Vagina (tissue), 2 donors: Measurements from ENCODE around the gene SPECC1. TPM values are rescaled to one million over a fixed set of nuclear protein-coding genes. Genes with fewer than 3 reads are reported as not detected.
"Not testable (repeated sequence)": the region's sequence is repeated elsewhere in the genome, so short reads cannot be mapped to it uniquely, and the experiment has no call there.

Experiments
- DNase-seq, 2 donors: peaks; one replicate each; pipeline ENCODE4 v3.0.0-alpha.2; 2017; ENCODE audit errors: extremely low spot score in 2 of 2
- H3K27ac ChIP-seq: fragments of 200-600 bp; sonication (generic); one replicate; pipeline ENCODE4 v1.5.1; 2019
- H3K27me3 ChIP-seq: fragments of 200-600 bp; sonication (generic); one replicate; pipeline ENCODE4 v1.5.1; 2019
- H3K36me3 ChIP-seq, 2 donors: fragments of 200-600 bp; sonication (generic); one replicate each; pipeline ENCODE4 v1.5.1; 2017 to 2019
- H3K4me1 ChIP-seq: fragments of 200-600 bp; sonication (generic); one replicate; pipeline ENCODE4 v1.5.1; 2019
- H3K4me3 ChIP-seq, 2 donors: fragments of 200-600 bp; sonication (generic); 1 replicate in 1 of 2; 2 replicates in 1 of 2; pipeline ENCODE4 v1.5.1; 2016 to 2019
- H3K9me3 ChIP-seq: fragments of 200-600 bp; sonication (generic); one replicate; pipeline ENCODE4 v1.5.1; 2019
- CTCF ChIP-seq, 3 experiments: fragments of 450-650 bp in 2 of 3; fragments of 200-600 bp in 1 of 3; sonication (generic) in 1 of 3; IDR thresholded peaks; one replicate each; pipeline ENCODE4 v1.5.1; 2017 to 2019; ENCODE audit warnings: antibody characterized with exemption in 3 of 3, mild to moderate bottlenecking in 2 of 3, moderate library complexity in 2 of 3
- POLR2A ChIP-seq, 2 donors: fragments of 450-650 bp; IDR thresholded peaks; one replicate each; pipeline ENCODE4 v1.6.1; 2017; ENCODE audit warnings: antibody characterized with exemption in 2 of 2, mild to moderate bottlenecking in 2 of 2, moderate library complexity in 2 of 2
- POLR2AphosphoS5 ChIP-seq, 2 donors: sonication (generic); formaldehyde crosslinking; IDR thresholded peaks; one replicate each; pipeline ENCODE4 v1.9.0; 2017; ENCODE audit warnings: antibody characterized with exemption in 2 of 2, mild to moderate bottlenecking in 2 of 2, low read depth in 1 of 2; ENCODE audit not compliant: insufficient read depth in 1 of 2
- intact Hi-C: fragments of 100-400 bp; cut with DNase I; formaldehyde crosslinking; loops from one replicate; pipeline ENCODE4 v1.15.1; 2023
- small RNA-seq: library from RNA; depleted of rRNA; stranded (forward); fragments of <200 nt; gene quantifications from one replicate; pipeline ENCODE3, GENCODE V24; 2016
- total RNA-seq: library from RNA; depleted of rRNA; stranded (reverse); fragments of >200 nt; gene quantifications from one replicate; pipeline ENCODE4 v1.2.3, GENCODE V29; 2016

SPECC1 gene
- total RNA-seq, 1 donor from 2014 or later, result 25.3 TPM

- peaks cover 7% of the 10 kb centered on the region for H3K4me1 ChIP-seq
- no peak overlapping the region for H3K27ac ChIP-seq
- no peaks in the 10 kb centered on the region for H3K27me3 ChIP-seq
- DNase-seq, result no peak
- H3K4me3 ChIP-seq, result no peak overlapping the region
- H3K9me3 ChIP-seq, result no peaks in the 10 kb centered on the region
- H3K36me3 ChIP-seq, result no peaks in the 10 kb centered on the region
- TF ChIP-seq CTCF (IDR thresholded peaks at IDR 0.05), result no peak
- TF ChIP-seq POLR2AphosphoS5 (IDR thresholded peaks at IDR 0.05; ENCODE audit: insufficient read depth in 1 of 2, low read depth in 1 of 2), result no peak
- TF ChIP-seq POLR2A (IDR thresholded peaks at IDR 0.05), result no peak
- intact Hi-C loops, result loop anchor here (10.0 kb wide), 1 partner anchor 321 kb away; no protein-coding TSS in a partner anchor
Observed at GRCh38 chr17:20315821-20316220, 306.7 kb downstream of the SPECC1 start.

- TF ChIP-seq CTCF (IDR thresholded peaks at IDR 0.05), result peak; percentile 75 to 95 (median 95)
- Histone ChIP-seq H3K4me3 (peak overlapping the region; percentile 17 to 33), H3K4me1 (peaks cover 10% of the 10 kb centered on the region)
- DNase-seq, H3K27ac ChIP-seq, intact Hi-C loops, H3K27me3 ChIP-seq, H3K9me3 ChIP-seq, H3K36me3 ChIP-seq: not testable (repeated sequence)
Observed at GRCh38 chr17:20320535-20321229, 311.5 kb downstream of the SPECC1 start.

- H3K27ac ChIP-seq, DNase-seq, H3K27me3 ChIP-seq, H3K36me3 ChIP-seq, intact Hi-C loops, H3K4me3 ChIP-seq, H3K9me3 ChIP-seq: not testable (repeated sequence)
- peaks cover 10% of the 10 kb centered on the region for H3K4me1 ChIP-seq
Observed at GRCh38 chr17:20321357-20321756, 312.2 kb downstream of the SPECC1 start.

GRCh38 chr17:20327739-20328138 lies 318.6 kb downstream of the SPECC1 start:
- intact Hi-C loops, DNase-seq, H3K9me3 ChIP-seq, H3K4me1 ChIP-seq, H3K36me3 ChIP-seq, H3K27ac ChIP-seq, H3K4me3 ChIP-seq, H3K27me3 ChIP-seq: not testable (repeated sequence)

- intact Hi-C loops, H3K27ac ChIP-seq, H3K36me3 ChIP-seq, H3K9me3 ChIP-seq, H3K27me3 ChIP-seq, DNase-seq, H3K4me3 ChIP-seq, H3K4me1 ChIP-seq: not testable (repeated sequence)
Observed at GRCh38 chr17:20351405-20351804, 342.2 kb downstream of the SPECC1 start.

GRCh38 chr17:20352567-20352966 lies 343.4 kb downstream of the SPECC1 start:
- H3K36me3 ChIP-seq, H3K27ac ChIP-seq, H3K4me1 ChIP-seq, H3K27me3 ChIP-seq, H3K4me3 ChIP-seq, H3K9me3 ChIP-seq, intact Hi-C loops, DNase-seq: not testable (repeated sequence)

GRCh38 chr17:20363846-20364245 lies 354.7 kb downstream of the SPECC1 start:
- DNase-seq, H3K27me3 ChIP-seq, H3K4me3 ChIP-seq, intact Hi-C loops, H3K36me3 ChIP-seq, H3K27ac ChIP-seq, H3K4me1 ChIP-seq, H3K9me3 ChIP-seq: not testable (repeated sequence)

Small RNAs within 50 kb of the gene (small RNA-seq; reads per million reads assigned to genes)
- gene AC008088.1 (not detected), gene RNU6-1057P (not detected), gene RNU6-258P (not detected), gene RNU6-467P (not detected)

Other genes starting within 250 kb of the SPECC1 start
- 25.3 TPM for gene ULK2, start 141.4 kb upstream of the SPECC1 start, total RNA-seq
- gene AKAP10, start 31.5 kb upstream of the SPECC1 start, total RNA-seq, result 23.3 TPM